Measurements from ENCODE around the gene SLC16A4. TPM values are rescaled to one million over a fixed set of nuclear protein-coding genes. Genes with fewer than 3 reads are reported as not detected.

Gene SLC16A4
- total RNA-seq, 1 donor from 2014 or later: 0.44 TPM

DNA sequence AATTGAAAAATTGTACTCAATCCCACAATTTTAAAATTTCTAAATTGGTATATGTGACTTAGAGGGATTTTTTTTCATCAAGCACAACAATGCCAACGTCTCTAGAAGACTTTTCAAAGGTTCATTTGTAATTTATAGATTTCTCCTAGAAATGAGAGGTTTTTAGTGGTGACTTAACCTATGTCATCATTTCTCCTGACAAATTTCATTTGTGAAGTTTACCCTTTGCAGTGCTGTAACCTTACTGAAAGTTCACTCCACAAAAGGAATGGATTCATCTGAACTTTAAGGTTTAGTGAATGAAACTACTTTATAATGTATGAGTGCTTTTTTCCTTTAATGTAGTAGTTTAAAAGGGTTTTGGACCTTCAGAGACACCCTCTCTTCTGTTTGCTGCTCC lies 35.5 kb downstream of the SLC16A4 start:
- no peak for ATAC-seq

DNA sequence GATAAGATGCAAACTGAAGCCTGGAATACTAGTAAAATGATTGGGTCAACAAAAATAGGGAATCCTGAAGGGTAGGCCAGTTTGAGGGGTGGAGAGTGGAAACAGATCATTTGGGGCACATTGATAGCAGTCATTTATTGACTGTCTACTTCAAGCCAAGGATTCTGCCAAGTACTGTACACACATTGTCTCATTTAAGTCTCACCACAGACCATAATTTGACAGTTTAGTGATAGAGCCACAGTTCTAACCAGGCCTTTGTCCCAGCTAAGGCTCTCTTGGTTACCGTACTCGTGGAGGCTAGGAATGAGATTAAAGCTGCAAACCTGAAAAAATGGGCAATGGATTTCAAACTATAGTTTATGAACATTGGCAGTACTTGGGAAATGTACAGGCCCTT lies 40.5 kb downstream of the SLC16A4 start:
- no peak for ATAC-seq

DNA sequence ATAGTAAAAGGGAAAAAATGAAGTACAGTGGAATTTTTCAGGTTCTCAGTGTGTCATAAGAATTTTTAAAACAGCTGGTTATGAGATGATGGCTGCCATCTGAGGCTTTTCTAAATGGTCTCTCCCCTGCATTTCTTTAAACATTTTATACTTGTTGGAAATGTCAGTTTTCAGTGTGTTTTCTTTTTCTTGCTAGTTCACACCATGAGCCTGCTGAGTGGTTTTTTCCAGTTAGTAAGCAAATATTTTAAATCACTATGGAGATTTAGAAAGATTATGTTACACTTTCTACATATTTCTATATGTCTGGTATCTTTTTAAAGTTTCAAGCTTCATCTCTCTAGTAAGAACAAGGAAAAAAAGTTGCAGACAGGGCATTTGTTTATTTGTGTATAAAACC lies 42.1 kb downstream of the SLC16A4 start:
- no peak for ATAC-seq

DNA sequence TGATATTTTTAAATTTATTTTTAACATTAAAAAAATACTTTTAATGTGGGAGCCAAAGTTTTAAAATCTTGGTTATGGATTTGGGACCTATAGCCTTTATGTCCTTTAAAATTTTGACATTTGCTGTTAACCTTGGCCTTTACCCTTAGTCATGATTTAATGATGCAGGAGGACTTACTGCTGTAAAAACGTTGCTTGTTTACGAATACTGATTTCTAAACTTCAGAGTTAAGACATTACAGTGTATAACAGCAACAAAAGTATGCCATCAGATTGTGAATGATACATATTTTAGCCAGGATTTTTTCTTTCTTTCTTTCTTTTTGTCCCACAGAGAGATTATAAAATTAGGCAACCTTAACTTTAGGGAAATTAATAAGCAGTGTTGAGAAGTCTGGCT lies 42.8 kb downstream of the SLC16A4 start:
- no peak for ATAC-seq

DNA sequence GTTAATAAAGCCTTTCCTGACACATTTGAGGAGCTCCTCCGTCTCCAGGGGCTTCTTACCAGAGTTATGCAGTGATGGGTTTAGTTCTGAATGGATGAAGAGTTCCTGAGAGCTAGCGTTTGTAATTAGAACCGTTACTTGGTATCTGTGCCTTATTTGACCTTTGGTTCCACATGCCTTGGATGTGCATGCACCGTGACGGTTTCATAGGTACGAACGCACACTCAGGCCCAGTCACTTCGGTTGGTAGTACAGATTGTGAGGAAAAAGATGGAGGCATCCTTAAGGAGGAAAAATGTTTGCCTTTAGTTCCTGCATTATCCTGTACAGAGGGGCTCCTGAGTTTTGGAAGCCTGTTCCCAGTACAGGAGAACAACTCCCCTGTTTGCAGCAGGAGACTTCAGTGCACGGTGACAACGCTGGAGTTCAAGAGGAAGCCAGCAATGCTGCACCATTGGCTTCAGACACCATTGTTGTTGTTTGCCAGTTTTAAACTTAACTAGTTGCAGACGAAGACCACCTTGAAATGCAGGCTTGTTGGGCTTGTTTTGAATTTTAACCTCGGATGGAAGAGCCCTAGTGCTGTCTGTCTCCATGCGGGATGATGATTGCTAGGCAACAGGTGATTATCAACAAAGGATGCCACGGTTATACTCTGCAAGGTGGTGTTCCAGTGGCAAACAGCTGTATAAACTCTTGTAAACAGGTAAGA lies 43.5 kb downstream of the SLC16A4 start:
- ATAC-seq: no peak

DNA sequence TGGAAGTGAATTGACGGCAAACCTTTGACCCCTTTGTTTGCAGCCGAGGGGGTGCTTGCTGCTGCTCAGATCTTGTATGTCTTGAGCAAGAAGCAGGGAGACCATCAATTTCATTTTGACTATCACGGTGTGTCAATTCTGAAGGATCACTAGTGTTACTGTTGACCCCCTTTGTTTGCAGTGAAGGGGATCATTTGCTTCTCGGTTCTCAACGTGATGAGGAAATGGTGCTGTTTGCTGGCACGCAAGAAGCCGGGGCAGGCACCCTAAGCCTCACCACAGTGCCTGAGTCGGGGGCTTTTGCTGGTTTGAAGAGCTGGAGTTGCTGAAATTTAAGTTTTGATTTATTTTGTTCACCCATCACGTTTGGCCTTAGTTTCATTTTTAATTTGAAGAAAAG lies 44.1 kb downstream of the SLC16A4 start:
- ATAC-seq: no peak

DNA sequence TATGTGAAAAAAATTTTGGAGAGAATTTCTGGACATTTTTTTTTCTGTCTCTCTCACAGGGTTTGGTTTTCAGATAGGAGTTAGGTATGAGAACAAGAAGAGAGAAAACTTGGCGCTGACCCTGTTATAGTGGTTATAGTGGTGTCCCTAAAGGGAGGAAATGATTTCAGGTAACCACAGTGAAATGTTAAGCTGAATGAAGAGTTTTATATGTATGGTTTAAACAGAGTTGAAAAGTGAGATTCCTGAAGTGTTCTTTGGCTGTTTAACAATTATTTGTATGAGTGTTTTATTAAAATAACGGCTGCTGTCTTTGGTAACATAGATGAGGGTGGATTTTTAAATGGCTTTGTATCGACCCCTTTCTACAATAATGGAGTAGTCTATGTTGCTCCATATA lies 45.3 kb downstream of the SLC16A4 start:
- ATAC-seq: no peak

DNA sequence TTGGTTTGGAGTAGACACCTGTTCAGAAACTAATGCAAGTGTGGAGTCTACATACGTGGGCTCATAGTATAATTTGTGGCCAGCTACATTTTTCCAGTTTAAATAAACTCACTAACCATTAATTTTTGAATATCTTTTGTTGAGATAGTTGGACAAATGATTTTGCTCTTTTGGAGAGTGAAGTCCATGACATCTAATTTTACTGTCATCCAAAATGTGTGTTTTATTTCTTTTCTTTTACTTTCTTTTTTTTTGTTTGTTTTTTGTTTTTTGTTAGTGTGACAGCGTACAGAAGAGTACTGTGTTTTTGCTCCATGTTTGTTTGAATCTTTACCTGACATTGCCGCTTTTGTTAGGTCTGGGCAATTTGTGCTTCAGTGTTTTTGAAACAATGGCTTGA lies 46.7 kb downstream of the SLC16A4 start:
- ATAC-seq: no peak

DNA sequence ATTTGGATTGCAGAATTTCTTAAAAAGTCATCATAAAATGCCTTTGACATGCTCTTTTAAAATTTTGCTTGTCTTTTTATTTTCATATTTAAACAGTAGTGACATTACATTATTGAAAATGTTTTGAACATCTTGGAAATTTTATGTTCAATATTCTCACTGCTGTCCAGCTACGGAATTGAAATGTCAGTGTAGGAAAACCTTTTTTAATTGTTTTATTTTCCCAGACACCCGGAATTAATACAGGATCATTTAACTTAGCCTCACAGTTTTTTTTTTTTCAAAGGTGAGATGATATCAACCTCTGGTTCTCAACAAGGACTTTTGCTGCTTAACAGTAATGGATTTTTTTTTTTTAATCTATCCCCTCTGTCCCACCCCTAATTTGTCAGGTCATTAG lies 47.6 kb downstream of the SLC16A4 start:
- ATAC-seq: no peak

DNA sequence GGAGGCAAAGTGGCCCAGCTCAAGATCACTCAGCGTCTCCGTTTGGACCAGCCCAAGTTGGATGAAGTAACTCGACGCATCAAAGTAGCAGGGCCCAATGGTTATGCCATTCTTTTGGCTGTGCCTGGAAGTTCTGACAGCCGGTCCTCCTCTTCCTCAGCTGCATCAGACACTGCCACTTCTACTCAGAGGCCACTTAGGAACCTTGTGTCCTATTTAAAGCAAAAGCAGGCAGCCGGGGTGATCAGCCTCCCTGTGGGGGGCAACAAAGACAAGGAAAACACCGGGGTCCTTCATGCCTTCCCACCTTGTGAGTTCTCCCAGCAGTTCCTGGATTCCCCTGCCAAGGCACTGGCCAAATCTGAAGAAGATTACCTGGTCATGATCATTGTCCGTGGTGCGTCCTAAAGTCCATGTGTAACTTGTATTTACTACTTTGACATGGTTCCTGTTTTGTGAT lies 48.9 kb downstream of the SLC16A4 start:
- no peak for ATAC-seq

DNA sequence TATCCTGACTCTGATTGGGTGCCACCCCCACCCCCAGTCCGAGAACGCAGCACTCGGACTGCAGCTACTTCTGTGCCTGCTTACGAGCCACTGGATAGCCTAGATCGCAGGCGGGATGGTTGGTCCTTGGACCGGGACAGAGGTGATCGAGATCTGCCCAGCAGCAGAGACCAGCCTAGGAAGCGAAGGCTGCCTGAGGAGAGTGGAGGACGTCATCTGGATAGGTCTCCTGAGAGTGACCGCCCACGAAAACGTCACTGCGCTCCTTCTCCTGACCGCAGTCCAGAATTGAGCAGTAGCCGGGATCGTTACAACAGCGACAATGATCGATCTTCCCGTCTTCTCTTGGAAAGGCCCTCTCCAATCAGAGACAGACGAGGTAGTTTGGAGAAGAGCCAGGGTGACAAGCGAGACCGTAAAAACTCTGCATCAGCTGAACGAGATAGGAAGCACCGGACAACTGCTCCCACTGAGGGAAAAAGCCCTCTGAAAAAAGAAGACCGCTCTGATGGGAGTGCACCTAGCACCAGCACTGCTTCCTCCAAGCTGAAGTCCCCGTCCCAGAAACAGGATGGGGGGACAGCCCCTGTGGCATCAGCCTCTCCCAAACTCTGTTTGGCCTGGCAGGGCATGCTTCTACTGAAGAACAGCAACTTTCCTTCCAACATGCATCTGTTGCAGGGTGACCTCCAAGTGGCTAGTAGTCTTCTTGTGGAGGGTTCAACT lies 49.5 kb downstream of the SLC16A4 start:
- no peak for ATAC-seq

DNA sequence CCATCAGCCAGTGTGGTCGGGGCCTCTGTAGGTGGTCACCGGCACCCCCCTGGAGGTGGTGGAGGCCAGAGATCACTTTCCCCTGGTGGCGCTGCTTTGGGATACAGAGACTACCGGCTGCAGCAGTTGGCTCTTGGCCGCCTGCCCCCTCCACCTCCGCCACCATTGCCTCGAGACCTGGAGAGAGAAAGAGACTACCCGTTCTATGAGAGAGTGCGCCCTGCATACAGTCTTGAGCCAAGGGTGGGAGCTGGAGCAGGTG lies 50.7 kb downstream of the SLC16A4 start:
- no peak for ATAC-seq

DNA sequence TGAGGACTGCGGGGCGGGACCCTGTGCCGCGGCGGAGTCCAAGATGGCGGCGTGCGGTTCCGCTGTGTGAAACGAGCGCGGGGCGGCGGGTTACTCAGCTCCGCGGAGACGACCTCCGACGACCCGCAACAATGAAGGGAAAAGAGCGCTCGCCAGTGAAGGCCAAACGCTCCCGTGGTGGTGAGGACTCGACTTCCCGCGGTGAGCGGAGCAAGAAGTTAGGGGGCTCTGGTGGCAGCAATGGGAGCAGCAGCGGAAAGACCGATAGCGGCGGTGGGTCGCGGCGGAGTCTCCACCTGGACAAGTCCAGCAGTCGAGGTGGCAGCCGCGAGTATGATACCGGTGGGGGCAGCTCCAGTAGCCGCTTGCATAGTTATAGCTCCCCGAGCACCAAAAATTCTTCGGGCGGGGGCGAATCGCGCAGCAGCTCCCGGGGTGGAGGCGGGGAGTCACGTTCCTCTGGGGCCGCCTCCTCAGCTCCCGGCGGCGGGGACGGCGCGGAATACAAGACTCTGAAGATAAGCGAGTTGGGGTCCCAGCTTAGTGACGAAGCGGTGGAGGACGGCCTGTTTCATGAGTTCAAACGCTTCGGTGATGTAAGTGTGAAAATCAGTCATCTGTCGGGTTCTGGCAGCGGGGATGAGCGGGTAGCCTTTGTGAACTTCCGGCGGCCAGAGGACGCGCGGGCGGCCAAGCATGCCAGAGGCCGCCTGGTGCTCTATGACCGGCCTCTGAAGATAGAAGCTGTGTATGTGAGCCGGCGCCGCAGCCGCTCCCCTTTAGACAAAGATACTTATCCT lies 51.2 kb downstream of the SLC16A4 start:
- ATAC-seq: no peak

DNA sequence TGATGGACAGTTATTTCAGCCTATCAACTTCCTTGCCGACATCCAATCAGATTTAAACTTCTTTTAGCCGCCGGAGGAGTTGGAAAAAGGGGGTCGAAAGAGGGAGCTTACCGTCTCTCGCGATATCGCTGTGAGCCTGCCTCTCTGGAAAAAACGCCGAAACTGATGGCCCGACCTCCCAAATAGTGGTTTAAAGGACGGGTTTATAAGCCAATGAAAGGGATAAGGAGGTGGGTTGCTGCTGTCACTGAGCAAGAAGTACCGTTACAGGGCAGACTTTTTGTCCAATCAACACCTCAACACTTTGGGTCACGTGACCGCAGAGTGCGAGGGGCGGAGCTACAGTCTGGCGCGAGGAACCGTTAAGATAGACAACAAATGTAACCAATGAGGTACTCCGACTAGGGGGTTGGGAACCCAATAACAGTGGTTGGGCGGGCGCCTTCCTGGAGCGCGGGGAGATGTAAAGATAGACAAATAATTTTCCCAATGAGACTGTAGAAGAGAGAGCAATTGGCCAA lies 51.9 kb downstream of the SLC16A4 start, which contains the start of gene RBM15:
Gene RBM15, plus strand, starts transcription at position 492 of the 521 bp plus-strand sequence. Its CDS starts 29 bp downstream, at position 521.
- peak; percentile 93 for ATAC-seq

DNA sequence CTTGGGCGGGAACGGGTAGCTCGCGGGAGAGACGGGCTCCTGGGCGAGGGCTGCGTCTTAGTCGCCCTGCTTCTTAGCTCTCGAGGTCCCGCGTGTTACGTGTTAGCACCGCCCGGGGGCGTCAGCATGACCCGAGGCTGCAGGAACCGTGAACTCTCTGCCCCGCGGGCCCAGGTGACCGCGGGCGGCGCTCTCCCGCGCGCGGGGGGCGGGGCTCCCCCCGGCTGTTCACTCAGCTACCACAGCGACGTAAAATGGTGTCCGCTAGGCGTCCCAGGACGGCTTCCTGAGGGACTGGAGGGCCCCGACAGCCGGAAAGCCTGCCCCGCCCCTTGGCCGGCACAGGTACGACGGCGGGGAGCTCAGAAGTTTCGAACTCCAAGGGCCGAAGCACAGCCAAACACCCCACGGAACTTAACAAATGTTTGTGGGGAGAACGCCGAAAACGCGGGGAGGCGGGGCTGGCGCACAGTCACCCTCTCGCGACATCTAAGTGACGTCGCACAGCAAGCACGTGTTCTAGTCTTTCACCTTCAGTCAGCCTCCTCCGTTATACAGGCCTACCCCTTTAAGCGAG lies 52.4 kb downstream of the SLC16A4 start:
- ATAC-seq: peak; percentile 92

DNA sequence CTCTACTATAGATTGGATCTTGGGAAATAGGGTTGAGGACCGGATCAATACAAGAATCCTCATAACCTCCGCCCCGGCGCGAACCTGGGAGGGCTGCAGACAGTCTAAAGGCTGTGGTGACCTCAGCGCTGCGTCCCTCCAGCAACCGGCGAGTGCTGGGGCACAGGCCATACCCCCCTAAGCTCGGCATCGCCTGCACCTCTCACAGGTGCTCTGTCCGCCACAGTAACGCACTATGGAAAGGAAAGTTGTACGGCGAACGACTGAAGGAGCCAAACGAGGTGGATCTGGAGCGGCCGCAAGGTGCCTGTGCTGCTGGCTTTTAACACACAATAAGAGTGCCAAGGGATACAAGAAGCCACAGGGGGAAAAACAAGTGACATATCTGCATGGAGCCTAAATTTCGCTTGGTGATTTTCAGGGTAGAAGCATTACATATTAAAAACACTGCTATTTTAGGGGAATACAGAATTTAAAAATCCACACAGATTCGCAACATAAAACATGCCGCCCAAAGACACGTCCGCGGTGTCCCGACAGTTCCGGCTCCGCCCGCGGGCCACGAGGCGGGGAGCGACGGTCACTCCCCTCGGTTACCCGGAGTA lies 53.0 kb downstream of the SLC16A4 start:
- peak; percentile 52 for ATAC-seq

DNA sequence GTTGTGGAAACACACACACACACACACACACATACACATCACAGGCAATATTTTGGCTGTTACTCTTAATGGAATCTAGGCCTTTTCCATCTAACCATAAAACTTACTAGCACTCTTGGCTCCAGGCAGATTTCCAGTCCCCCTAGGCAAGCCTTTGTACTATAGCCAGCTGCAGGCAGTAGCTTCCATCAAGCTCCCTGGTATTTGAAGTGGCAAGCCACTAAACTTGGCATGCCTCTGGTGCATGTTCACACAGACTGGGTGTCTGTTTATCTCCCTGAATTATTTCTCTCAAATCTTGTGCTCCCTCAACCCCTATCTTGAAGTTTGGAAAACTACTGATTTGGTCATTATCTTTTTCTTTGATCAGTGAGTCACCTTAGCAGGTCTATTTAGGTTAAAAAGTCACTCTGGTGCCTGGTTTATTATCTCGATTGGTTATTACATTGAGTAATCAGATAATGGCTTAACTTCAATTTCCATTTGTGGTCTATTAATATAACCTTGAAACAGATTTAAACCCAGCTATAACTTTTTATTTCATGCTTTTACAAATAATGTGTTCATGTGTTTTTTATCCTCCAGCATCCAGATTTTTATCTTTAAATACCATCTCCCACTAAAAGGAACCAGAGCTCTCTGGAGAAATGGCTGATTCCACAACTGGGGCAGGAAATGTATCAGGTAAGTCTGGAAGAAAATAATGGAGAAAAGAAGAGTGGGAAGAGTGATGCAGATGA lies 54.4 kb downstream of the SLC16A4 start:
- no peak for ATAC-seq

DNA sequence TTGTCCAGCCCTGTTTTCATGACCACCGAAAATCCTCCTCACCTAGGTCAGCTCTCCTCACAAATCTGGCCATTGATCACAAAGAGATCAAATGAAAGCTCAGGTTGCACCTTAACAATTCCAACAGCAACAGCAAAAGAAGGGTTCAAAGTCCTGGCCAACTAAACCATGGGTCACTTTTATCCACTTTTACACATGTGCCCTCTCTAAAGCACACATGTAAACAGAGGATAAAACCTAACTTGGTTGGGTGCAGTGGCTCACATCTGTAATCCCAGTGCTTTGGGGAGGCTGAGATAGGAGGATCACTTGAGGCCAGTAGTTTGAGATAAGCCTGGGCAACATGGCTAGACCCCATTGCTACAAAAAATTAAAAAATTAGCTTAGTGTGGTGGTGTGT lies 55.6 kb downstream of the SLC16A4 start:
- ATAC-seq: no peak

DNA sequence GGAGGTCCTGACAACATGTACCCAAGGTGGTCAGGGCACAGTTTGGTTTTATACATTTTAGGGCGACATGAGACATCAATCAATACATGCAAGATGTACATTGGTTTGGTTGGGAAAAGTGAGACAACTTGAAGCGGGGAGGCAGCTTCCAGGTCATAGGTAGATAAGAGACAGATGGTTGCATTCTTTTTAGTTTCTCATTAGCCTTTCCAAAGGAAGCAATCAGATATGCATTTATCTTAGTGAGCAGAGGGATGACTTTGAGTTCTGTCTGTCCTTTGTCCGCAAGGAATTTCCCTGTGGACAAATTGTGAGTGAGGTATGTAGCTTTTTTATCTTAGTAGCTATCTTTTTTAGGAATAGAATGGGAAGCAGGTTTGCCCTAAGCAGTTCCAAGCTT lies 62.1 kb downstream of the SLC16A4 start:
- ATAC-seq: no peak

DNA sequence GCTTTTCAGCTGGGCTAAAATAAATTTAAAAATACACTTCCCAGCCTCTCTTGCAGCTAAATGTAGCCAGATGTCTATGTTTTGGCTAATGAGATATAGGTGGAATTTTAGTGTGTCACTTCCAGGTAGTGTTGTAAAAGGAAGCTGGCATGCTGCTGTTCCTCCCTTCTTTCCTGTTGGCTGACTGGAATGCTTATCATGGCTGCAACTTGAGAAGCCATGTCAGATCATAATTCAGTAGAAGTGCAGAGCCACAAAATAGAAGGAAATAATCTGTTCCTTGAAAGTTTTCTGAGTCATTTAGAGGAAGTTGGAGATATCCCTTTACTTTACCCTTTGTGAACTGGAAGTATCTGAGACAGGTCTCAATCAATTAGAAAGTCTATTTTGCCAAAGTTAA lies 62.6 kb downstream of the SLC16A4 start:
- ATAC-seq: no peak

DNA sequence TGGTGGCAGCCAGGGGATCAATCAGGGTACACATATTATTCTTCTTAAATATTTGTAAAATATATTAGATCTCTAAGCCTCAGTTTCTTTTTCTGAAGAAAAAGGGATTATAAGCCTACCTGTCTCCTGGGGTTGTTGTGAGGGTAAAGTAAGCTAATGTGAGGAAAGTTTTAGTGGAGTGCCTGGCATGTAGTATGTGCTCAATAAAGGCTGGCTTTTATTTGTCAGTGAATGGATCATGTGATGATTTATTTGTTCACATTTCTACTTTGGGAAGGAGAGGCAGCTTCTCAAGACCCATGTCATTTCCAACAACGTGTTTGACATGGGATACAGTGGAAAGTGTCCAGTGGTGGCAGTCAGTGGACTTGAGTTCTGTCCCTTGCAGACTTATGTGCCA lies 64.0 kb downstream of the SLC16A4 start:
- ATAC-seq: no peak

DNA sequence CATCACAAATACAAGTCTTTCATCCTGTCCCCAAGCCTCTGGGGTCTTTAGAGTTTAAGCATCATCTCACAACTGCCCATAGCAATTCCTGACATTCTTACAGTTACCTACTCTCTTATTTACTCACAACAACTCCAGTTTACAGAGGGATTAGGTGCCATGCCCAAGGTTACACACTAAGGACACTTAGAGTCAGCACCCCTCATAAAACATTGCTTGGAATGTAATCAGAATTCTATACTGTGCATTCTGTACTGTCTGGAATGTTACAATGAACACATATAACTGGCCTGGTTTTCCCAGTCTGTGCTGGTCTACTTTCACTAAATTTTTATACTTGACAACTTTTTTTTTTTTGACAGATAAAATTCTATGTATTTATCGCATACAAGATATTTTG lies 66.2 kb downstream of the SLC16A4 start:
- no peak for ATAC-seq

Measured in esophagus mucosa (tissue), 1 donor.